Gastrocnemius medialis (tissue), 4 donors: ENCODE results near the gene KRT38.

Source experiments
- POLR2A ChIP-seq, 2 donors: fragments of 450-650 bp; IDR thresholded peaks; one replicate each; pipeline ENCODE4 v1.6.1; 2017; ENCODE audit warnings: antibody characterized with exemption in 2 of 2, mild to moderate bottlenecking in 2 of 2, moderate library complexity in 2 of 2
- TF ChIP-seq, protein P1 (sequence below), 5 experiments: fragments of 450-650 bp in 3 of 5; fragments of 200-600 bp in 2 of 5; sonication (generic) in 2 of 5; IDR thresholded peaks in 4 of 5; conservative IDR thresholded peaks in 1 of 5; 1 replicate in 4 of 5; 2 replicates in 1 of 5; pipeline ENCODE4 v1.5.1; 2016 to 2019; ENCODE audit warnings: antibody characterized with exemption in 5 of 5, mild to moderate bottlenecking in 3 of 5, moderate library complexity in 3 of 5

DNA sequence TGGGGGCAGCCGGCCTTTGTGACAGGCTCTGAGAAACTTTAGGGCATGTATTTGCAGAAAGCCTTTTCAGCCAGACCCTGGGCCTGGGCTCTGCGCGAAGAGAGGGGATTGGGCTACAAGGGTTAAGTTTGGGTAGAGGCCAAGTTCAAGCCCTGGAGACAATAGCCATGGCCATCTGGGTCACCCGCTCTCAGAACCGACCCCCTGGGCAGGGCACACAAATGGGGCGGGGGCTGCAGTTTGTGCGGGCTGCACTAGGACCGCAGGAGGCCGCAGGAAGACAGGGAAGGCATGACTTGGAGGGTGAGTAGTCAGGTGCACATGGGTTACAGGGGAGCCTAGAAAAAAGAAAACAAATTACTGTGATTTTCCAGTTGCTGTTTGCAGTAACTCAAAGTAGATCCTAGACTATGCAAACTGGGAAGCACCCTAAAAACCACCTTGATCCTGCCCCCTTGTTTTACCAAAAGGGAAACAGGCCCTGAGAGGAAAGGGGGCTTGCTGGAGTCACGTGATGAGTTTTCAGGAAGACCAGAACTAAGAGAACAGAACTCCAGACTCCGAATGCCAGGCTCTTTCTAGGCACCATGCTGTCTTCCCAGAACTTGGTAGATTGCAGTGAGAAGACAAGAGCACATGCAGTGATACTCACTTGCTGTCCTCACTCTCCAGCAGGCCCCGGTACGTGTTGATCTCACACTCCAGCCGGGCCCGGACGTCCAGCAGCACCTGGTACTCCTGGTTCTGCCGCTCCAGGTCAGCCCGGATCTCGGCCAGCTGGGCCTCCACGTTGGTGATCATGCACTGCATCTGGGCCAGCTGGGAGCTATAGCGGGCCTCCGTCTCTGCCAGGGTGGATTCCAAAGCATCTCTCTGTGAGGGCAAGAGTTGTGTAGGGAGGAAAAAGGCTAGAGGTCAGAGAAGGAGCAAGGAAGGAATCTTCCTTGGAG, 36.4 kb upstream of the KRT38 start:
- TF ChIP-seq POLR2A (IDR thresholded peaks at IDR 0.05) = no peak
- TF ChIP-seq, protein P1, sequence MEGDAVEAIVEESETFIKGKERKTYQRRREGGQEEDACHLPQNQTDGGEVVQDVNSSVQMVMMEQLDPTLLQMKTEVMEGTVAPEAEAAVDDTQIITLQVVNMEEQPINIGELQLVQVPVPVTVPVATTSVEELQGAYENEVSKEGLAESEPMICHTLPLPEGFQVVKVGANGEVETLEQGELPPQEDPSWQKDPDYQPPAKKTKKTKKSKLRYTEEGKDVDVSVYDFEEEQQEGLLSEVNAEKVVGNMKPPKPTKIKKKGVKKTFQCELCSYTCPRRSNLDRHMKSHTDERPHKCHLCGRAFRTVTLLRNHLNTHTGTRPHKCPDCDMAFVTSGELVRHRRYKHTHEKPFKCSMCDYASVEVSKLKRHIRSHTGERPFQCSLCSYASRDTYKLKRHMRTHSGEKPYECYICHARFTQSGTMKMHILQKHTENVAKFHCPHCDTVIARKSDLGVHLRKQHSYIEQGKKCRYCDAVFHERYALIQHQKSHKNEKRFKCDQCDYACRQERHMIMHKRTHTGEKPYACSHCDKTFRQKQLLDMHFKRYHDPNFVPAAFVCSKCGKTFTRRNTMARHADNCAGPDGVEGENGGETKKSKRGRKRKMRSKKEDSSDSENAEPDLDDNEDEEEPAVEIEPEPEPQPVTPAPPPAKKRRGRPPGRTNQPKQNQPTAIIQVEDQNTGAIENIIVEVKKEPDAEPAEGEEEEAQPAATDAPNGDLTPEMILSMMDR (IDR thresholded peaks at IDR 0.05 in 4 of 5, conservative IDR thresholded peaks at IDR 0.05 in 1 of 5) = no peak
